Measurements from ENCODE around the gene KCNMA1.

KCNMA1 gene

GRCh38 chr10:77084431-77085144 is 553.0 kb downstream of the KCNMA1 start:
- TF ChIP-seq ZFX (IDR thresholded peaks at IDR 0.05; ENCODE audit: borderline replicate concordance) (no peak), CTCF (IDR thresholded peaks at IDR 0.05) (no peak)

GRCh38 chr10:77082601-77083252 is 554.9 kb downstream of the KCNMA1 start:
- no peak for TF ChIP-seq ZFX (IDR thresholded peaks at IDR 0.05; ENCODE audit: borderline replicate concordance)
- no peak for TF ChIP-seq CTCF (IDR thresholded peaks at IDR 0.05)
- no peak overlapping the region for H3K27ac ChIP-seq

More at GRCh38 chr10:77084431-77085144, 553.0 kb downstream of the KCNMA1 start:
- H3K27ac ChIP-seq, result no peak overlapping the region

- no peak overlapping the region for H3K27ac ChIP-seq
- no peak for TF ChIP-seq CTCF (IDR thresholded peaks at IDR 0.05)
These were observed 556.1 kb downstream of the KCNMA1 start for GRCh38 chr10:77081481-77081891.

GRCh38 chr10:77080361-77081027 is 557.1 kb downstream of the KCNMA1 start:
- TF ChIP-seq ZFX (IDR thresholded peaks at IDR 0.05; ENCODE audit: borderline replicate concordance) (no peak), CTCF (IDR thresholded peaks at IDR 0.05) (no peak)
- no peak overlapping the region for H3K27ac ChIP-seq

GRCh38 chr10:77079592-77080300 is 557.9 kb downstream of the KCNMA1 start:
- TF ChIP-seq ZFX (IDR thresholded peaks at IDR 0.05; ENCODE audit: borderline replicate concordance), result no peak
- no peak for TF ChIP-seq CTCF (IDR thresholded peaks at IDR 0.05)
- H3K27ac ChIP-seq, result no peak overlapping the region

- no peak overlapping the region for H3K27ac ChIP-seq
- no peak for TF ChIP-seq ZFX (IDR thresholded peaks at IDR 0.05; ENCODE audit: borderline replicate concordance)
- no peak for TF ChIP-seq CTCF (IDR thresholded peaks at IDR 0.05)
These were observed 560.2 kb downstream of the KCNMA1 start for GRCh38 chr10:77077316-77077945.

All from 22Rv1 (cell line).